ENCODE data around the gene FYB1. TPM values are rescaled to one million over a fixed set of nuclear protein-coding genes. Genes with fewer than 3 reads are reported as not detected.

FYB1 gene
- total and polyA plus RNA-seq, 2 of the 8 experiments (the other 6 are each of a cell fraction or from before 2014, with no cell fraction given), result not detected

DNA sequence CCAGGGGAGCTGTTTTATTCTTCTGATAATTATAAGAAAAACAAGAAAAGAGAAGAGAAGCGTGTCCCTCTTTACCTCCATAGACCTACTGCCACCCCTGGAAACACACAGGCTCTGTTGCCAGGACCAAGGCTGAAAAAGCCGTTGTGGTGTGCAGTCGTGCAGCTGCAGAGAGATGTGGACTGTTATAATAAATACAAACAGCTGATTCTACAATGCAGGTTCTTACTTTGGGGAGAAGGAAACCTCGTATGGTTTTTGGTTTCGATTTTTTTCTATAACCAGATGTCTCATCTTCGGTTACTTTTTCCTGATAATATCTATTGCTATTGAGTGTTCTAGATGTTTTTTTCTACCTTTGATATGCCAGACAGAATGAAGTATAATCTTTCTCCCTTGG lies 28.1 kb downstream of the FYB1 start:
- Histone ChIP-seq H3K14ac (ENCODE audit: insufficient read length) (no peak overlapping the region), H2BK120ac (replicated peaks; ENCODE audit: low read depth, low read length) (no peak overlapping the region), H2BK12ac (ENCODE audit: low read depth, low read length) (no peak overlapping the region), H3K79me2 (ENCODE audit: control insufficient read depth in 1 of 2, insufficient read depth in 2 of 2, low read length in 2 of 2) (no peaks in the 10 kb centered on the region), H3K27ac (ENCODE audit: low read depth, low read length) (no peak overlapping the region), H2BK5ac (ENCODE audit: low read depth, low read length) (no peak overlapping the region), H3K9me3 (ENCODE audit: insufficient read depth in 2 of 2, low read depth in 1 of 2, low read length in 1 of 2) (no peaks in the 10 kb centered on the region), H3K9ac (replicated peaks in 1 of 4; ENCODE audit: extremely low read depth in 1 of 4, low read depth in 3 of 4, low read length in 3 of 4) (no peak overlapping the region), H3K18ac (ENCODE audit: extremely low read depth, low read length) (no peak overlapping the region), H3K4me2 (ENCODE audit: insufficient read depth in 1 of 2, low read depth in 2 of 2, low read length in 2 of 2) (no peak overlapping the region), H3K79me1 (ENCODE audit: low read depth, low read length) (no peaks in the 10 kb centered on the region), H4K91ac (replicated peaks; ENCODE audit: insufficient read length, low read length) (no peak overlapping the region), H2AK5ac (ENCODE audit: low read depth, low read length) (no peak overlapping the region), H4K8ac (ENCODE audit: extremely low read depth, insufficient read depth, low read length) (no peak overlapping the region), H3K36me3 (ENCODE audit: control insufficient read depth in 2 of 4, insufficient read depth in 4 of 4, low read length in 3 of 4) (no peaks in the 10 kb centered on the region), H3K4me1 (replicated peaks in 1 of 4; ENCODE audit: control insufficient read depth in 3 of 4, insufficient read depth in 4 of 4, low read length in 3 of 4) (no peaks in the 10 kb centered on the region), H3K4me3 (ENCODE audit: extremely low read depth in 1 of 4, insufficient read depth in 2 of 4, low read depth in 3 of 4, low read length in 4 of 4) (no peak overlapping the region), H3K56ac (replicated peaks; ENCODE audit: insufficient read length, low read depth, low read length) (no peak overlapping the region), H4K20me1 (replicated peaks in 1 of 2; ENCODE audit: control insufficient read depth in 1 of 2, insufficient read depth in 2 of 2, low read length in 2 of 2) (no peaks in the 10 kb centered on the region), H3K23ac (ENCODE audit: insufficient read length) (no peak overlapping the region), H4K5ac (ENCODE audit: insufficient read length, low read depth, low read length) (no peak overlapping the region), H3K27me3 (replicated peaks in 1 of 4; ENCODE audit: control insufficient read depth in 3 of 4, extremely low read depth in 1 of 4, insufficient read depth in 3 of 4, low read length in 3 of 4) (no peaks in the 10 kb centered on the region), H2AFZ (ENCODE audit: low read length) (no peak overlapping the region), H3K23me2 (ENCODE audit: low read depth, low read length) (no peaks in the 10 kb centered on the region), H2BK15ac (ENCODE audit: low read length) (no peak overlapping the region), H3K4ac (replicated peaks; ENCODE audit: insufficient read length, low read depth, low read length) (no peak overlapping the region), H2BK20ac (ENCODE audit: low read length) (no peak overlapping the region)
- ChIA-PET POLR2A (ENCODE audit: partially characterized antibody) (no interaction called here), CTCF (ENCODE audit: partially characterized antibody) (interaction anchor here (1.0 to 2.6 kb wide), 3 partner anchors 17 to 28 kb away, joined by 3 to 9 read pairs (median 4); partner anchors contain the start of gene FYB1)
- 79% methylated on average over 6 of the region's 6 CpGs; no CpG with 5 or more reads in 1 of the 2 experiments for WGBS, 2 experiments (ENCODE audit: extremely low coverage in 1 of 2, insufficient coverage in 1 of 2, insufficient read length in 1 of 2, insufficient replicate concordance in 2 of 2, low coverage in 1 of 2, low lambda C conversion rate in 2 of 2, missing lambda C conversion rate in 1 of 2)
- FAIRE-seq, result no peak
- TF ChIP-seq EGR1 (IDR thresholded peaks at IDR 0.05; ENCODE audit: borderline replicate concordance, low read depth, low read length) (no peak), PHF8 (conservative IDR thresholded peaks at IDR 0.05; ENCODE audit: low read depth, low read length) (no peak)
- no peak for DNase-seq (ENCODE audit: low read depth in 1 of 2, low spot score in 2 of 2)

Data from H1 (cell line).